ENCODE results near the gene IMPA2.
A peak's percentile ranks its signal among the peaks of the same experiment; 100 is the strongest.
"Not testable (repeated sequence)": the region's sequence is repeated elsewhere in the genome, so short reads cannot be mapped to it uniquely, and the experiment has no call there.

IMPA2 gene

GRCh38 chr18:11963991-11964484 lies 17.3 kb upstream of the IMPA2 start:
- DNase-seq: no peak

DNA sequence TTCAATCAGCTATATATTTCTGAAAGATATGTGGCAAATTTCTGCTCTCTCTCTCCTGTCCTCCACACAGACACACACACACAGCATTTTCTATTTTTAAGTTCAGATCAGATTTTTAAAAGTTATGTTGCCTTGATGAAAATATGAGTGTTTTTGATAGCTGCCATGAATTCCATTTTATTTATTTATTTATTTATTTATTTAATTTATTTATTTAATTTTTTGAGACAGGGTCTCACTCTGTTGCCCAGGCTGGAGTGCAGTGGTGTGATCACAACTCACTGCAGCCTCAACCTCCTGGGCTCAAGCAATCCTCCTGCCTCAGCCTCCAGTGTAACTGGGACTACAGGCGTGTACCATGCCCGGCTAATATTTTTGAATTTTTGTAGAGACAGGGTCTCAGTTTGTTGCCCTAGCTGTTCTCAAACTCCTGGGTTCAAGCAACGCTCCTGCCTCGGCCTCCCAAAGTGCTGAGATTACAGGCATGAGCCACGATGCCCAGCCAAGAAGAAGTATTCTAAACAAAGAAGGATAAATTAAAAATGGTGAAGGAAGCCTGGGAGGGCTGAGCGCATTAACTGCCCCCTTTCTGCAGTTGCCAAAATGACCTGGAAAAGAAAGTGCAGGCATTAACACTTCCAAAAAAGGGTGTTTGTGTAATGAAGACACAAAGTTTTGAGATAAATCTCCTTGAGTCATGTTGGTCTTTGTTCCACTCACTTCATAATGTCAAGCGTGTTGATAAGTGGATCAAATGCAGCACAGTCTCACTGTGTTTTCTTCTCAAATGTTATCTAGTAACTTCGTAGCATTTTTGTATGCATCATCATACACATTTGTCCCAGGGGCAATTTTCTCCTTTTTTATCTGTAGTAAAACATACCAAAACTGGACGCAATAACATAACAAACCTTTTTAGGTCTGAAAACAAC lies 11.1 kb upstream of the IMPA2 start:
- no peak for DNase-seq

GRCh38 chr18:11970836-11971226 lies 10.5 kb upstream of the IMPA2 start:
- not testable (repeated sequence) for DNase-seq

DNA sequence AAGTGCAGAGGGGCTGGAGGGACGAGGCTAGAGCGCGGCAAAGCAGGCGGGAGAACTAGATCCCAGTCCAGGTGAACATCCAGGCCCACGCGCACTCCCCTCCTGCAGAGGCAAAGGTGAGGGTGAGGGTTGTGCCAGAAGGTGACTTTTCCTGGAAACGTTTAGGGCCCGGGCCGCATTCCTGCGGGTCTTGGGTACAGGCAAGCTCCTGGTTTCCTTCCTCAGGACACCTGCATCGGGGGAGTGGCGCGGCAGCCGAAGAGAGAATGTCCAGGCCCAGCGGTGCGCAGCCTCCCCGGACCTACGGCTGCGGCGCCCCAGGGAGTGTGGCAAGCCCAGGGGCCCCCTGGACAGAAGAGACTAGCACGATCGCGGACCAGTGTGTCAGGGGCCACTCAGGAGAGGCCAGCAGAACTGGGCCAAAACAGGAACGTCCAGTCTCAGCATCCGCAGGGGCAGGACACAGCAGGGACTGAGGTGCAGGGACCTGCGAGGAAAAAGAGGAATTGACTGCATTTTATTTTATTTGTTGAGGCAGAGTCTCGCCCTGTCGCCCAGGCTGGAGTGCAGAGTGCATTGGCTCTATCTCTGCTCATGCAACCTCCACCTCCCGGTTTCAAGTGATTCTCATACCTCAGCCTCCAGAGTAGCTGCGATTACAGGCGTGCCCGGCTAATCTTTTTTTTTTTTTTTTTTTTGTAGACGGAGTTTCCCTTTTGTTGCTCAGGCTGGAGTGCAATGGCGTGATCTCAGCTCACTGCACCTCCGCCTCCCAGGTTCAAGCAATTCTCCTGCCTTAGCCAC lies 8.7 kb upstream of the IMPA2 start:
- DNase-seq: no peak

DNA sequence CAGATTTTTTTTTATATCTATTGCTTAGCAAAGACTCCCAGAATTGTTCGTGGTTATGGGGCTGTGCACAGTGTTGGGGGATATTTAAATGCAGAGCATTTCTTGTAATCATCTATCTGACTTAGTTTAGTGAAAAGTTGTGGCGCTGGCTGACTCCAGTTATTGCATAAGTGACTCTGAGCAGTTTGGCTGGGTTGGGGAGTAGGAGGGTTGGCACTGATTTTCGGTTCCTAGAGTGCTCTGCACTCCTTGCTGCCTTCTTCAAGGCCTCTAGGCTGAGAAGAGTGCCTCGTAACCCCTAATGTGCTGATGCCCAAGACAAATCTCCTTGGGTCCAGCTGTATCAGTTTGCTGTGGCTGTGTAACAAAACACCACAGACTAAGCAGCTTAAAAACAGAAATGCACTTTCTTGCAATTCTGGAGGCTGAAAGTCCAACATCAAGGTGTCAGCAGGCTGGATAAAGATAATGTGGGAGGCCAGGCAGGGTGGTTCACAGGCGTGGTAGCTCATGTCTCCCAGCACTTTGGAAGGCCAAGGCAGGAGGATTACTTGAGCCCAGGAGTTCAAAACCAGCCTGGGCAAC lies 6.5 kb upstream of the IMPA2 start:
- no peak for DNase-seq

GRCh38 chr18:11975723-11976122 lies 5.6 kb upstream of the IMPA2 start:
- DNase-seq: no peak

DNA sequence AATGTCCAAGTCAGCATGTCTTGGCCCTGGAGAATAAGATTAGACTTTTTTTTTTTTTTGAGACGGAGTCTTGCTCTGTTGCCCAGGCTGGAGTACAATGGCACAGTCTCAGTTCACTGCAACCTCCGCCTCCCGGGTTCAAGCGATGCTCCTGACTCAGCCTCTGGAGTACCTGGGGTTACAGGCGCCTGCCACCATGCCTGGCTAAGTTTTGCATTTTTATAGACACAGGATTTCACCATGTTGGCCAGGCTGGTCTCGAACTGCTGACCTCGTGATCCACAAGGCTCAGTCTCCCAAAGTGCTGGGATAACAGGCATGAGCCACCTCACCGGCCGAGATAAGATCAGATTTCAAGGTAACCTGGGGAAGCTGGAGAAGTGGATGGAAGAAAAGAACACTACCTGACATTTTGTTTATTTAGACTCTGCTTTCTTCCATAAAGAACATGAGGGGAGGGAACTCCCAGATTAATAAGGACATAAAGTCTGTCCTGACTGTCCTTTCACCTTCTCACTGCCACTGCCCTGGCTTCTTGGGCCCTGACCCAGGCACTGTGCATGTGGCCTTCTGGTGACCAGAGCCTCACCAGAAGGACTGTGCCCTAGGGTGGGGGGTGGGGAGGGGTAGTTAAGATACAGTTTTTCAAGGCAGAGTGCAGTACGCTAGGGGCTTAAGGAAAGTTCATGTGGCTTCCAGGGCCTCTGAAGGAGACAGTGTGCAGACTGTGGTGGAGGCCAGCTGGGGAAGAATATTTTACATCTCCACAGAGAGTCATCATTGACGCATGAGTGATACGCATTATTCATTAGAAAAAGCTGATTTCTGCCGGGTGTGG lies 4.8 kb upstream of the IMPA2 start:
- no peak for DNase-seq

- DNase-seq: no peak
These were observed 4.2 kb upstream of the IMPA2 start for GRCh38 chr18:11977153-11977466.

GRCh38 chr18:11978956-11979355 lies 2.4 kb upstream of the IMPA2 start:
- DNase-seq: no peak

GRCh38 chr18:11980163-11980493 lies 1.2 kb upstream of the IMPA2 start:
- no peak for DNase-seq

DNA sequence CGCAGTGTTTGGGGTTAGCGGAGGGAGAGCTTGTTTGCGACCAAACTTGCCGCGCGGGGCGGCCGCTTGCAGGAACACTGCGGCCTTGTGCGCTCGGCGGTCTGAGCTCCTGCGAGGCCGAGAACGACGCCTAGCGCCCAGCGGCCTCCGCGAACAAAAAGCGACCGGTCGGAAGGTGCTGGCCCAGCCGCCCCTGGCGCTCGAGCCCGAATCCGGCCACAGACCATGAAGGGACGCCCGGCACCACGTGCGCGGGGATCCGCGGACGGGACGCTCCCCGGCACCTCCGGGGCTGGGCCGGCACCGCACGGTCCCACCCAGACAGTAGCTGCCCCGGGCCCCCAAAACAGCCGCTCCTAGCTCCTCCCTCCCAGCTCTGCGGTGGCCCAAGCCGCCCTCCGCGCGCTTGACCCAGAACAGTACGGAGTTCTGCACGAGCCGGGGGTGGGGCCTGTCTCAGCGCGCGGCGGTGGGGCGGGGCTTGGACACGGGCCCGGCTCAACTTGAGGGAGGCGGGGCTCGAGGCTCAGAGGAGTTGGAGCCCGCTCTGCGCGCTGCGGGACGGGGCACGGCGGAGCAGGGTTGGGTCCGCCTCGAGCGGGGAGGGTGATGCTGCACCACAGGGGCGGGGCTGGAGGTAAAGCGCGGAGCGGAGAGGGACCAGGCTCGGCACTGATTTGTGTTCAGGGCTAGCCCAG lies 664 bp upstream of the IMPA2 start:
- DNase-seq: peak; percentile 99

GRCh38 chr18:11981543-11982366 lies 448 bp downstream of the IMPA2 start:
- no peak for DNase-seq

- no peak for DNase-seq
These were observed 1.7 kb downstream of the IMPA2 start for GRCh38 chr18:11982981-11983380.

- no peak for DNase-seq
These were observed 2.3 kb downstream of the IMPA2 start for GRCh38 chr18:11983592-11983991.

- DNase-seq: no peak
These were observed 2.8 kb downstream of the IMPA2 start for GRCh38 chr18:11984091-11984490.

- DNase-seq: no peak
These were observed 4.3 kb downstream of the IMPA2 start for GRCh38 chr18:11985586-11985985.

DNA sequence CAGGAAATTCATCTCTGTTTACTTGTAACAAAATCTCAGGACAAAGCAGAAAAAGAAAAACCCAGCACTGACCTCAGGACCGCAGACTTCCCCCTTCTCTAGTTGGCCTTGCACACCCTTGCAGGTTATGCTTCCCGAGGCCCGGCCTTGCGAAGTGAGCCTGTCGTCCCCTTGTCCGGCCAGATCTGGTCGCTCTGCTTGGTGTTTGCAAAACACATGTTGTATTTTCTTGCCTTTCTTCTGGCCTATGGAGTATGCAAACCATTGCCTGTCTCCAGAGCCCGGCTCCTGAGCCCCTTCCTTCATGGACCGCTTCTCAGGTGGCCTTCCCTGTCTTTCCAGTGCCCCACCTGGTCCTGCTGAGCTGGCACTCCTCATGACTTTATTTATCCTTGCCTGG lies 4.8 kb downstream of the IMPA2 start:
- DNase-seq: no peak

DNA sequence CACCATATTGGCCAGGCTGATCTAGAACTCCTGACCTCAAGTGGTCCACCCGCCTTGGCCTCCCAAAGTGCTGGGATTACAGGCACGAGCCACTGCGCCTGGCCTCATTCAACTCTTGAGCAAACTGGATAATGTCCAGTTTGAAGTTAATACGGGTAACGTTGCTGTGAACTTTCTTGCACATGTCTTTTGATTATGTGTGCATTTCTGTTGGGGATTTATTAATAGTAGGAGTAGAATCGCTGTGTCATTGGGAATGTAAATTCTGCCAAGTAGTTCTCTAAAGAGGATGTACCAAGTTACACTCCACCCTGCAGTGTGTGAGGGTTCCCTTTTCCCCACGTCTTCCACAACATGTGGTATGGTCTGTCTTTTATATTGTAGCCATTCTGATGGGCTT lies 6.2 kb downstream of the IMPA2 start:
- peak; percentile 74 for DNase-seq

DNA sequence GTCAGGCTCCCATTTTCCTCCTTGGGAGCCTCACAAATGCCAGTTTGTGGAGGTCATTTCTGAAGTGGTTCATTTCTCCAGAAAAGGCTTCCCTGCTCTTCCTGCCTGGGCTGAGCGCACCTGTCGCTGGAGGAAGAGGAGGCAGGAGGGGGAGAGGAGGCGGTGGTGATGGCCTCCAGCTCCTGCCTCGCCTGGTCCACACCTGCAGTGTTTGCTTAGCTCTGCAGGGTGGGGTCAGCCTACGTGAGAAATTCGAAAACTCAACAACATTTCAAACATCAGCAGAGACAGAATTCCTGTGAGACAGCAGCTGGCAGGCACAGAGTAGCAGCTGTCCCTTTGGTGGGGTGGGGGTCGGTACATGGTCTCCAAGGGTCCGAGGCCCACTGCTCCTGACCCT lies 7.9 kb downstream of the IMPA2 start:
- DNase-seq: no peak

GRCh38 chr18:11989966-11990380 lies 8.7 kb downstream of the IMPA2 start:
- DNase-seq: no peak

DNA sequence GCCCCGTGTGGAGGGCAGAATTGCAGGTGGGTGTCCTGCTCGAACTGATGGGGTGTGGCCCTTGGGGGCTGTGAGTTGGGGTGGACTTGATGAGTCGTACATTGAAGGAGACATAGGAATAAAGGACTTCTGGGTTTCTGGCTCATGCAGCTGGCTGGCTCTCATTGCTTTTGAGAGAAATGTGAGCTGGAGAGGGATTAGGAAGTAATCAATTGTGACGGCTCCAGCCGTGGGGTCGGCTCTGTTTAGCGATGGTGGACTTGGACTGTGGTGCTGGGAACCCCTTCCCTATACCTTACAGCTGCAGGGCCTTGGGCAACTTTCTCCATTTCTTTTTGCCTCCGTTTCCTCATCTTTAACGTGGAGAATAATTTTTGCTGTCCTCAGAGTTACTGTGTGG lies 9.2 kb downstream of the IMPA2 start:
- no peak for DNase-seq

Data from GDM1 (cell line).